H1 (cell line): ENCODE measurements around the gene HES3. TPM values are rescaled to one million over a fixed set of nuclear protein-coding genes. Genes with fewer than 3 reads are reported as not detected.

ENCODE experiments used
- EZH2 ChIP-seq: fragments of 200-600 bp; sonication (generic); IDR thresholded peaks from 2 replicates; pipeline ENCODE4 v1.7.1; 2012; ENCODE audit warnings: low read depth, mild to moderate bottlenecking, moderate library complexity, low read length, inconsistent platforms; ENCODE audit not compliant: severe bottlenecking
- FOSL1 ChIP-seq: IDR thresholded peaks from 2 replicates; pipeline ENCODE4 v1.6.1; 2011; ENCODE audit warnings: mild to moderate bottlenecking, low read depth, low read length, moderate library complexity; ENCODE audit not compliant: insufficient read depth
- JUN ChIP-seq: IDR thresholded peaks from 2 replicates; pipeline ENCODE4 v1.6.1; 2011; ENCODE audit warnings: low read depth, mild to moderate bottlenecking, improper control_type of control experiment, low read length
- NANOG ChIP-seq: IDR thresholded peaks from 2 replicates; pipeline ENCODE4 v1.6.1; 2011; ENCODE audit warnings: low read length, low read depth, mild to moderate bottlenecking, inconsistent platforms; ENCODE audit not compliant: insufficient read depth, poor library complexity, severe bottlenecking
- RFX5 ChIP-seq: IDR thresholded peaks from 2 replicates; pipeline ENCODE4 v1.6.1; 2011; ENCODE audit warnings: low read depth, low read length, improper control_type of control experiment, borderline replicate concordance
- RXRA ChIP-seq: IDR thresholded peaks from 2 replicates; pipeline ENCODE4 v1.6.1; 2011; ENCODE audit warnings: low read depth, mild to moderate bottlenecking, low read length, moderate library complexity; ENCODE audit not compliant: insufficient read depth
- polyA plus RNA-seq, 7 experiments: library from polyadenylated mRNA; depleted of rRNA in 3 of 7; stranded (reverse) in 5 of 7; unstranded in 2 of 7; fragments of >200 nt in 5 of 7; fragments of 200-250 nt in 2 of 7; gene quantifications; 1 replicate in 5 of 7; 2 replicates in 1 of 7; 4 replicates in 1 of 7; pipeline versions ENCODE4 v1.2.1 to v1.2.3, GENCODE V29; 2011 to 2013; ENCODE audit warnings: missing spikeins in 2 of 7, mixed read lengths in 2 of 7
- total RNA-seq: library from RNA; stranded (reverse); fragmentation: NEBNext Ultra II Directional; extraction: Animal tissue kit (Norgen Biotek cat#: 25700); gene quantifications from 2 replicates; pipeline ENCODE4 v1.2.1, GENCODE V29; 2021
- TF ChIP-seq, protein P1 (sequence below): IDR thresholded peaks from 2 replicates; pipeline ENCODE4 v1.6.1; 2011; ENCODE audit warnings: low read depth, mild to moderate bottlenecking, low read length; ENCODE audit not compliant: insufficient read depth
- TF ChIP-seq, protein P2 (sequence below), 3 experiments: IDR thresholded peaks; 1 replicate in 2 of 3; 2 replicates in 1 of 3; pipeline versions ENCODE4 v1.5.1 to v1.6.1; 2011; ENCODE audit warnings: low read length in 3 of 3, mild to moderate bottlenecking in 3 of 3, inconsistent platforms in 2 of 3, low read depth in 1 of 3, moderate library complexity in 1 of 3; ENCODE audit not compliant: insufficient read depth in 1 of 3; ENCODE audit errors: control extremely low read depth in 1 of 3

Gene HES3
- total and polyA plus RNA-seq, 2 of the 8 experiments (the other 6 are each of a cell fraction or from before 2014, with no cell fraction given) = 38.8 to 54.3 TPM

DNA sequence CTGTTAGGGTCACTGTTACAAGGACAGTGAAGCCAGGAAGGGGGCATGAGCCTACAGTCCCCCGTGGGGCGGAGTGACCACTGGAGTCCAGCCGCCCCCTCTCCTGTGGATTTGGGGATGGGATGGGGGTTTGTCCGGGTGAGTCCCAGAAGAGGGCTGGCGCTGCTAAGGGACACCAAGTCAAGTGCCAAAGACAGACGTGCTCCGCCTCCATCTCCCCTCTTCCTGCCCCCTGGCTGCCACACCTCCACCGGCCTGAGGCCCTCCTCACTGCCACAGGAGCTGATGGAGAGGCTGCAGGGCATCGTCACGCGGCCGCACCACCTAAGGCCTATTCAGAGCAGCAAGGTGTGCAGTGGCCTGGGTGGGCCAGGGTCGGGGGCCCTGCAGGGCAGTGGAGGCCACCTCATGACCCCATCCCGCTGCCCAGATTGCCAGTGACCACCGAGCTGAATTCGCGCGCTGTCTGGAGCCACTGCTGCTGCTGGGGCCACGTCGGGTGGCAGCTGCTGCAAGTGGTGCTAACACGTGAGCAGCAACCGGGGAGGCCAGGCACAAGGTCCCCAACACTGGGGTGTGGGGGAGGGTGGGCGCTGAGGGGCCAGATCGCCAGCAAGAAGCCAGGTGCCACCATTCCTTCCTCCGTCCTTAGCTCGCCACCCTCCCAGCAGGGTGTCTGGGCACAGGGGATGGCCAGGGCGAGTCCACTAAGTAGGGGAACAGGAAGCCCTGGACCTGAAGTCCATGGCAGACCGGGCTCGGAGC lies 33.2 kb upstream of the HES3 start (continued):
- TF ChIP-seq EZH2 (no peak), FOSL1 (no peak), RFX5 (no peak), JUN (no peak), RXRA (no peak), NANOG (no peak)
- TF ChIP-seq, protein P1, sequence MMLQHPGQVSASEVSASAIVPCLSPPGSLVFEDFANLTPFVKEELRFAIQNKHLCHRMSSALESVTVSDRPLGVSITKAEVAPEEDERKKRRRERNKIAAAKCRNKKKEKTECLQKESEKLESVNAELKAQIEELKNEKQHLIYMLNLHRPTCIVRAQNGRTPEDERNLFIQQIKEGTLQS = no peak
- TF ChIP-seq, protein P2, sequence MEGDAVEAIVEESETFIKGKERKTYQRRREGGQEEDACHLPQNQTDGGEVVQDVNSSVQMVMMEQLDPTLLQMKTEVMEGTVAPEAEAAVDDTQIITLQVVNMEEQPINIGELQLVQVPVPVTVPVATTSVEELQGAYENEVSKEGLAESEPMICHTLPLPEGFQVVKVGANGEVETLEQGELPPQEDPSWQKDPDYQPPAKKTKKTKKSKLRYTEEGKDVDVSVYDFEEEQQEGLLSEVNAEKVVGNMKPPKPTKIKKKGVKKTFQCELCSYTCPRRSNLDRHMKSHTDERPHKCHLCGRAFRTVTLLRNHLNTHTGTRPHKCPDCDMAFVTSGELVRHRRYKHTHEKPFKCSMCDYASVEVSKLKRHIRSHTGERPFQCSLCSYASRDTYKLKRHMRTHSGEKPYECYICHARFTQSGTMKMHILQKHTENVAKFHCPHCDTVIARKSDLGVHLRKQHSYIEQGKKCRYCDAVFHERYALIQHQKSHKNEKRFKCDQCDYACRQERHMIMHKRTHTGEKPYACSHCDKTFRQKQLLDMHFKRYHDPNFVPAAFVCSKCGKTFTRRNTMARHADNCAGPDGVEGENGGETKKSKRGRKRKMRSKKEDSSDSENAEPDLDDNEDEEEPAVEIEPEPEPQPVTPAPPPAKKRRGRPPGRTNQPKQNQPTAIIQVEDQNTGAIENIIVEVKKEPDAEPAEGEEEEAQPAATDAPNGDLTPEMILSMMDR (IDR thresholded peaks at IDR 0.05; ENCODE audit: control extremely low read depth in 1 of 3, insufficient read depth in 1 of 3, low read depth in 1 of 3, low read length in 3 of 3) = no peak
